Stimulated activated CD8-positive, alpha-beta memory T cell treated with anti-CD3 and anti-CD28 coated beads, Interleukin-7, amount 100 ng/mL, for 48 hours (primary cell): Measurements from ENCODE around the gene IRF1.
"Not testable (repeated sequence)": the region's sequence is repeated elsewhere in the genome, so short reads cannot be mapped to it uniquely, and the experiment has no call there.

Experiments
- DNase-seq, 2 donors: peaks; one replicate each; pipeline ENCODE4 v3.0.0-alpha.2; 2020; ENCODE audit warnings: low read depth in 1 of 2; ENCODE audit errors: extremely low read depth in 1 of 2

The IRF1 gene

DNA sequence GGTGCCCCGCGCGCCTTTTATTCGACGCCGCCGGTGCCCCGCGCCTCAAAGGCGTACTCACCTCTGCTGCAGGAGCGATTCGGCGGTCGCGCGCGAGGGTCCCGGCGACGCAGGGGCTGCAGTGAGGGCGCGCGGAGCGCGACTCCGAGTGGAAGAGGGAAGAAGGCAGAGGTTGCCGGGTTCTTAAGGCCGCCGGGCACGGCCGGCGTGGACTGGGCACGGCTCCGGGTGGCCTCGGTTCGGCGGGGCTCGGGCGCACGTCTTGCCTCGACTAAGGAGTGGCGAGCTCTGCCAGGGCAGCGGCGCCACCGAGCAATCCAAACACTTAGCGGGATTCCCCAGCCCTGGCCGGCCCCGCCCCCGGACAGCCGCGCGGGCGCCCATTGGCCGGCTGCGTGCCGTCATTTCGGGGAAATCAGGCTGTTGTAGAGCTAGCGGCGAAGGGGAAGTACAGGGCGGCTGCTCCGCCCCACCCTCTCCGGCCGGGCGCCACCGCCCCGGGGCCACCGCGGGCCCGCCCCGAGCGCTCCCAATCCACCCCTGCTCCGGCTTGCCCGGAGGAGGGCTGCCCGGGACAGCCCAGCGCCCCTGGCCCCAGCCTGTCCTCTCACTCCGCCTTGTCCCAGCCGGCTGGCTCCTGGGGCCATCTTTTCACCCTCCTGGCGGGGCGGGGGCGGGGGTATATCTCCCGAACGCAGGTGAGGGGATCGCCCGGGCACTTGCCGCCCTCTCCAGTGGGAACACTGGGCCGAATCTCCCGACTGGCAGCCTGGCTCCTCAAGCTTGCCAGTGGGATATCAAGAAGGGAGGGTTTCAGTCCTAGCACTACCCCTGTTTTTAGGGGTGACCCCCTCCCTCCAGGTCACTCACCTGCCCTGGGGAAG lies at the start of gene IRF1:
Gene IRF1, minus strand, starts transcription at position 290 of the 884 bp plus-strand sequence. CDS start 1,295 bp downstream, outside the sequence.
- peak; percentile 94 to 97 for DNase-seq

DNA sequence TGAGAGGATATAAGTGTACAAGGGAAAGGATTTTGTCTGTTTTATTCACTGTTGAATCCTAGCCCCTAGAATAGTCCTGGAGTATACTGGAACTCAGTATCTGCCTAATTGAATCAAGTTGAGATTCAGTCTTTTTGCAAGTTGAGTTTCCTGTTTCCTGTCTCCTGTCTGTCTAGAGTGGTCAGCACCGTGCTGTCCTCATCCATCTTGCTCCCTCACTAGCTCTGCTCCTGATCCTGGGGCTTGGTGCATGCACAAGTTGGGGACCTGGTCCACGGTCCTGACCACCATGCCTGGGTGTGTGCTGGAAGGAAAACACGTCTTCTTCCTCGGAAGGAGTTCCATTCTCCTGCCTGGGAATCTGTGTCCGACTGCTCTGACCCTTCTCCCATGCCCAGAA lies 49.6 kb upstream of the IRF1 start:
- no peak for DNase-seq

- DNase-seq: no peak
These were observed 49.1 kb upstream of the IRF1 start for GRCh38 chr5:132539716-132540115.

DNA sequence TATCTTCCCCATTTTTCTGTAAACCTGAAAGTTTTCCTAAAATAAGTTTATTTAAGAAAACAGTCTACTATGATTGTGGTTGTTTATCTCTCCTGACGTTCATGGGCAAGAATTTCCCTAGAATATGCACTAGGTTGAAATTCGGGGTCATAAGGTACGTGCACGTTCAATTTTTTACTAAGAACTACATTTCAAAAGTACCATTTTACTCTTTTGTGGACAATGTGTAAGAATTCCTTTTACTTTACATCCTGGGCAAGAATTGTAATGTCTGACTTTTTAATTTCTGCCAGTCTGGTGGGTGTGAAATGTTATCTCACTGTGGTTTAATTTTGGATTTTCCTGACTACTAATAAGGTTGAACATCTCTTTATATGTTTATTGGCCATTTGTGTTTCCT lies 40.4 kb upstream of the IRF1 start:
- no peak for DNase-seq

DNA sequence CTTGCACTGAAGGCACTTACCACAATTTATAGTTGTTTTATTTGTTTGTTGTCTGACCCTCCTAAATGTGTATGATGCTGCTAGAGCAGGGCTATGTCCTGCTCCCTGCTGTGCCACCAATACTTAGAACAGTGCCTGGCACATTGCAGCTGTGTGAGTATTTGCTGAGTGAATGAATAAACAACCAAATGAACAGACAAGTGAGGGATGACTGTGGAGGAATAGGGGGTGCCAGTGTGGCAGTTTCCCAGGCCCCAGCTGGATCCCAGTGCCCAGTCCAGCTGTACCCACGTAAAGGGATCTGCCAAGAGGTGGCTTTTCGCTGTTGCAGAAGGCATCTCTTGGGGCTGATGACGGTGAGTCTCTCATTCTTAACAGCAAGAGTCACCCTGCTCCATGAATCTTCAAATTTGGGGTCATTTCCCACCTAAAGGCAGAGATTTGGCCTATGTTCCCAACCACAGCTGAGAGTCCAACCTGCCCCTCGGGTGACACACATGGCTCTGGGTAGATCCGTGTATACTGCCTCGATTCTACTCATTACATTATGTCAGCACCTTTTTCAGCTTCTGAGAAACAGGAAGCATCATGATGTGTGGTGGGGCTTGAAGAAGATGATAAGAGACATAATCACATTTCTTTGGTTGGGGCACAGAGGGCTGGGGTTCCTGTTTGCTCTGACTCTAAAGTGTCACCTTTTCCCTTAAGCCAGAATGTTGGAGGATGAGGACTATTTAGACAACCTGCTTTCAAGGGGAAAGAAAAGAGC lies 38.5 kb upstream of the IRF1 start:
- DNase-seq: no peak

DNA sequence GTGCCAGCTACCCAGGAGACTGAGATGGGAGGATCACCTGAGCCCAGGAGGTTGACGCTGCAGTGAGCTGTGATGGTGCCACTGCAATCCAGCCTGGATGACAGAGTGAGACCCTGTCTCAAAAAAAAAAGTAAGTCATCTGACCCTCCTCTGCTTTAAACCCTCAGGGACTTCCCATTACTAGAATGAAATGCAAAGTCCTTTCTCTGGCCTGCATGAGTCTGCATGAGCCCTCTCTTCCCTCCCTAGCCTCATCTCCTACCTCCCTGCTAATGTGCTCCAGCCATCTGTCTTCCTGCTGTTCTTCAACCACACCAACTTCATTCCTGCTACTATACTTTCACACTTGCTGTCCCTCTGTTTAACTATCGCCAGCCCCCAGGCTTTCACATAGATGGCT lies 37.4 kb upstream of the IRF1 start:
- DNase-seq: no peak

- DNase-seq: no peak
These were observed 36.5 kb upstream of the IRF1 start for GRCh38 chr5:132526974-132527564.

DNA sequence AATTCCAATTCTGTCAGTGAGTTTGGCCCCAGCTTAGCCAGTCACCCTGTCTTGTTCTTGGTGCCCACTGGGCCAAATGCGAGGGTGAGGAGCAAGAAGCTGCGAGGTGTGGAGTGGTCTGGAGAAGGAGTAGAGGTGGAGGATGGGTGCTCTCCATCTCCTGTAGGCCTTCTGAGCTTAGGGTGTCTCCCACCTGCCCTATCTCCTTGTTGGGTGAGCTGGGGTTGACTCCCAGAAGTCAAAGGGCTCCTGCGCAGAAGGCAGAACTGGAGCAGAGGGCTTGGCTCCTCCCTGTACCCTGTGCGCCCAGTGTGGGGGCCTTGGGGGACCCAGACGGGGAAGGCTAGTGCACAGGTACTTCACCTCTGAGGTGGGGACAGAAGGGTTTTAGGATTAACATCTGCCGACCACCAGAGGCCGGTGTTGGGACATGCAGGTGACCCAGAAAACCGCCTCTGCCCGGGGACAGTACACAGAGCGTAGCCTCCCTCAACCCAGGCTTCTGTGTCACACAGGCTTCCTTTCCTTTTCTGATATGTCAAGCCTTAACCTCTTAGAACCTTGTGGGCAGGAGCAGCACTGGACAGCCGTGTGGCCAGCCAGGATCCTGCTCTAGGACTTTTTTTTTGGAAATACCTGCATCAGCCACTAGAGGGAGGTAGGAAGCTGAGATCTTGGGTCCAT lies 35.9 kb upstream of the IRF1 start:
- DNase-seq: peak in 1 of 2 donors; percentile 11

DNA sequence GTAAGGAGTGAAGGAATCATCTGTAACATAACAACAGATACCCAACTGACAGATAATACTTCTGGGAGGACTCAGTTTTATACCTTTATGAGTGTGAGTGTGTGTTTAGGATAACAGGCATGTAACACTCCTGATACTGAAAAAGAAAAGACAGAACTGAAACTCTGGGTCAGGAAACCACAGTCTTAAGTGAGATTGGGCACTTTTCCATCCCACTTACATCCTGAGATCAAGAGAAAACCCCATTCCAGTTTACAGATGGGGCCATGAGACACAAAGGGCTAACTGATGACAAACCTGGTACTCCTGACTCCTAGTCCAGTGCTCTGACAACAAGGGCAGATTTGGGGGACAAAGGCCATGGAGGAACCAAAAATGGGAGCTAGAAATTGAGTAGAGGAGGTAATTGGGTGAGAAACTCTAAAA lies 34.7 kb upstream of the IRF1 start:
- DNase-seq: no peak

DNA sequence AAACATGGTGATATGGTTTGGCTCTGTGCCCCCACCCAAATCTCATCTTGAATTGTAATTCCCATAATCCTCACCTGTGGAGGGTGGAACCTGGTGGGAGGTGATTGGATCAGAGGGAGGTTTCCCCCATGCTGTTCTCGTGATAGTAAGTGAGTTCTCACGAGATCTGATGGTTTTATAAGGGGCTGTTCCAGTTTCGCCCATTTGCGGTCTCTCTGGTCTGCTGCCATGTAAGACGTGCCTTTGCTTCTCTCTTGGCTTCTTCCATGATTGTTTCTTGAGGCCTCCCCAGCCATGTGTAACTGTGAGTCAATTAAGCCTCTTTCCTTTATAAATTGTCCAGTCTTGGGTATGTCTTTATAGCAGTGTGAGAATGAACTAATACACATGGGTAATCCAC lies 34.3 kb upstream of the IRF1 start:
- DNase-seq: not testable (repeated sequence)

GRCh38 chr5:132522067-132522466 lies 31.5 kb upstream of the IRF1 start:
- DNase-seq: not testable (repeated sequence)

DNA sequence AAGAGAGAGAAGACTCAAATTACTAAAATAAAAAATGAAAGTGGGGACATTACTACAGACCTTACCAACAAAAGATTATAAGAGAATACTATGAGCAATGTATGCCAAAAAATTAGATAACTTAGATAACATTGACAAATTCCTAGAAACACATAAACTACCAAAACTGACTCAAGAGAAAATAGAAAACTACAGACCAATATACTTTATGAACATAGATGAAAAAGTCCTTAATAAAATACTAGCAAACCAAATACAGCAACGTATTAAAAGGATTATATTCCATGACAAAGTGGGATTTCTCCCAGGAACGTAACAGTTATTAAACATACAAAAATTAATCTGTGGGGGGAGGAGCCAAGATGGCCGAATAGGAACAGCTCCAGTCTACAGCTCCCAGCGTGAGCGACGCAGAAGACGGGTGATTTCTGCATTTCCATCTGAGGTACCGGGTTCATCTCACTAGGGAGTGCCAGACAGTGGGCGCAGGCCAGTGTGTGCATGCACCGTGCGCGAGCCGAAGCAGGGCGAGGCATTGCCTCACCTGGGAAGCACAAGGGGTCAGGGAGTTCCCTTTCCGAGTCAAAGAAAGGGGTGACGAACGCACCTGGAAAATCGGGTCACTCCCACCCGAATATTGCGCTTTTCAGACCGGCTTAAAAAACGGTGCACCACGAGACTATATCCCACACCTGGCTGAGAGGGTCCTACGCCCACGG lies 23.2 kb upstream of the IRF1 start:
- DNase-seq: not testable (repeated sequence)

- no peak for DNase-seq
These were observed 19.5 kb upstream of the IRF1 start for GRCh38 chr5:132510076-132510475.

DNA sequence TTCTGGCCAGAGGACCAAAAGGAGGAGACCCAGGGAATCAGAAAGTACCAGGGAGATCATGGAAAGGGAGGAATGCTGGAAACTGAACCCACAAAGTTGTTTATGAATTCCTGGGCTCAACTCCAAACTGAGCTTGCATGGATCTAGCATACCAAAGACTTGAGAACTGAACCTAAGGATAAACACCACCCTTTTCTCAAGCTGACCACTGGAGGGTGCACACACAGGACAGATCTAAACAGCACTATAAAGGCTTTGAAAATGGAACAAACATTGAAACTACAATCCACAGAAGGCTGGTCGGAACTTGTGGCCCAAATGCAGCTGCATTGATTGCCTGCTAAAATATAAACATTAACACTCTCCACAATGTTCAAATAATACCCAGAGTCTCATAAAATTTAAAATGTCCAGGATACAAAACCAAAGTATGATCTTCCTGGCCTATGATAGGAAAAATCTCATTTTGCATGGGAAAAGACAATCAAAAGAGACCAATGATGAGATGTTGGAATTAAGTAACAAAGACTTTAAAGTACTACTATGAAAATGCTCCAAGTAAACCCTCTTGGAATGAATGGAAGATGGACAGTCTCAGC lies 15.6 kb upstream of the IRF1 start:
- DNase-seq: no peak

DNA sequence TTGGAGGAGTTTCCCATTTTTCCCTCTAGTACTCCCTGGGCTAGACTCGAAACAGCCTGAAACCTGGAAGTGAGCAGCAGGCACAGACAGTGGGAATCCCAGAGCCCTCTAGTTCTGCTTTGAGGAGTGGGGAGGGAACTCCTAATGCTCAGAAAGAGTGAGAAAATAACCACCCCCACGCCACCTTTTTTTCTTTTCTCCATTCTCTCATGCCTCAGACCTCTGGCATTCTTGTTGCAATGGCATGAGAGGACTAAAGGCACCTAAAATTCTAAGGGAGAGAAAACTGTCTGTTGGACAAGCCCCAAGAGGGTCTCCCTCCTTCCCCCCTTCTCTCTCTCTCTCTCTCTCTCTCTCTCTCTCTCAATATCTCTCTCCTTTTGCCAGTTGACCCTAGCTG lies 15.1 kb upstream of the IRF1 start:
- DNase-seq: no peak

DNA sequence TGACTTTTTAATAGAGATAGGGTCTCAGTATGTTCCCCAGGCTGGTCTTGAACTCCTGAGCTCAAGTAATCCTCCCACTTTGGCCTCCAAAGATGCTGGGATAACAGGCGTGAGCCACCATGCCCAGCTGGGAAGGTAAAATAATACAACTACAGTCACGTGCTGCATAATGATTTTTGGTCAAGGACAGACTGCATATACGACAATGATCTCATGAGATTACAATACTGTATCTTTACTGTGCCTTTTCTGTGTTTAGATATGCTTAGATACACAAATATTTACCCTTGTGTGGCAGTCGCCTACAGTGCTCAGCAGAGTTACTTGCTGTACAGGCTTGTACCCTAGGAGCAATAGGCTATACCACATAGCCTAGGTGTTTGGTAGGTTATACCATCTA lies 14.2 kb upstream of the IRF1 start:
- no peak for DNase-seq

GRCh38 chr5:132503244-132503643 lies 12.7 kb upstream of the IRF1 start:
- DNase-seq: no peak

DNA sequence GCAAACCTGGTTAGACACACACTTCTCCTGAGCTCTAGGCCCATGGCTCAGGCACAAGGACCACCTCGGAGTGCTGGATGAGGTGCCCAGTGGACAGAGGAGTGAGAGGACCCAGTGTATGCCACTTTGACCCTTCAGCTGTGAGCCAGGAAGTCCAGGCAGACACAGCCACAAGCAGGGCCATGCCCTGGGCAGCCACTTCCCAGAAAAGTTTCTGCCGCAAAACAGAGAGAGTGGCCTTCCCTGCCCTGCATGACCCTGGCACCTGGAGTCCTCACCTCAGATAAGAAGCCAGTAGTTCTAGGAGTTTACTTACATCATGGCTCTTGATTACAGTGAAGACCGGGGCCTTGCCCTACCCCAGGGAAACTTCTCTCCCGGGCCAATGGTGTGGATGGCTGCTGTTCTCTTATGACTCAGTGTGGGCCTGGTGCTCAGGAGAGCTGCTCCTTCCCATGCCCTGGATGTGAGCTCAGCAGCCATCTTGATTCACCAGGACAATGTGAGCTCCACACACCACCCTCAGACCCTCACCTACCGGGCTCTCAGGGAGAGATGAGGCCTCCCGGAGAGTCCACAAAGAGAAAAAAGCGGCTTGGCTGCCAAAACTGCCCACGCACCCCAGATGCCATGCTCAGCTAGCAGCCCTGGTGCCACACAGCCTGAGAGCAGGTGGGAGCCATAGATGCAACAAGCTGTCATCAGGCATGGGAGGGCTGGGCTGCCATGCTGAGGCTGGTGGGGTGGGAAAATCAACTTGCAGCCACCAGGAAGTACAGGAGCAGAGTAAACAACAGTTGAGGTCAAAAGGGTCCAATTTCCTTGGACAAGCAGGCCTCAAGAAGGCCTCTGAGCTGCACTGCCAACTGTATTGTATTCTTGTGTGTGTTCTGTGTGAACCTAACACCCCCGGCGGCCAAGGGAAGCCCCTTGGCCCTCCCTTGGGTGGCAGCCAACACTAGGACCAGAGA lies 11.7 kb upstream of the IRF1 start:
- DNase-seq: no peak

DNA sequence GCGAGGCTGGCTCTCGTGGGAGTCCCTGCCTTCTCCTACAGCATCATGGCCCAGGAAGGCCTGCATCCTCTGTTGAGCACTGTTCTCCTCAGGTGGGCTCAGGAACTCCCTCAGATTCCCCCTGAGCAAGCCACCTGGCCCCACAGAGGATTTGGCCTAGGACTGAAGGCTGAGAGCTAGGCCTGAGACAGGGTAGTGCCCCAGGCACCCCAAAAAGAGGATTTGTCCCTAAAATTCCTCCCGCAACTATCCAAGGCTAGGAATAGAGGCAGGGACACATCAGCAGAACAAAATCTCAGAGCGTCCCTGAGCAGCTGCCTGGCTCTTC lies 11.0 kb upstream of the IRF1 start:
- DNase-seq: no peak
